ENCODE measurements around the gene OGDH.

The OGDH gene

DNA sequence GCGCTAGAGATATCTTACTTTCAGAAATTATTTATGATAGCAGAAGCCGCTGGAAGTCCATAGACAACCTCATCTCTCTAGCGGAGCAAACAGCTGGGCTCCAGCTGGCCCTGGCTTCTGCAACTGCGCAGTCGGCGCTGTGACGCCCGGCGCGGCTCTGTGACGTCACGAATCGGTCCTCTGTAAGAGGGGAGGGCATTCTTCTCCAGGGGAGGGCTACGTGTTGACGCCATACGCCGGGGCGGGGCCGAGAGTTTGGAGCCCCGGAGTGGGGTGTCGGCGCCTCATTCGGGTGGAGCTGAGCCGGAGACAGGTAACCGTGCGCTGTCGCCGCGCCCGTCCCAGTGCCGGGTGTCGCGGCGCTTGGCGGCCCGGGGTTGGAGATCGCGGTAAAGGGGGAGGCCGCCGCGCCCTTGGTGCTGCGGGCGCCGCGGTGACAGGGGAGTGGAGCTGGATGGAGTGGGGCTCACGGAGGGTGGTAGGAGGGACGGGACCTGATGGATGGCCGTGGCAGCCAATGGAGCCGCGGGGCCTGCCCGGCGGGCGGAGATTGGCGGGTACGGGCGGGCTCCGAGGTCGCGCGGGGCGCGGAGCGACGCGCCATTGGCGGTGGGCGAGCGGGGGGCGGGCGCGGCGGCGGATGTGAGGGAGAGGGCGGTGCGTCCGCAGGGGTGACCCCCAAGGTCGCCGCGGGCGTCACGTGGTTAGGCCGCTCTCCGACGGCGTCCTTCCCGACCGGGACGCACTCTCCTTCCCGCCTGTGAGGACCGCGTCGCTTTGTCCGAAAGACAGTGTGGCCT is at the start of gene OGDH:
TSS of gene OGDH (plus strand) at position 287 of the 800 bp plus-strand sequence. CDS start 17,717 bp downstream, outside the sequence.
- peak; percentile 99 for ATAC-seq

DNA sequence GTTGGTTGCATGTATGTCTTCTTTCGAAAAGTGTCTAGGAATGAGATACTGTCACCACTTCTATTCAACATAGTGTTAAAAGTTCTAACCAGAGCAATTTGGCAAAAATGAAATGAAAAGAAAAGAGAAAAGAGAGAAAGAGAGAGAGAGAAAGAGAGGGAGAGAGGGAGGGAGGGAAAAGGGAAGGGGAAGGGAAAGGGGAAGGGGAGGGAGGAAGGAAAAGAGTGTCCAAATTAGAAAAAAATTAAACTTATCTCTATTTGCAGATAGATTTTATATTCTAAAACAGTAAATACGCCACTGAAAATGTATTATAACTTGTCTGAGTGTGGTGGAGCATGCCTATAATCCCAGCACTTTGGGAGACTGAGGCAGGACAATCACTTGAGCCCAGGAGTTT is 48.9 kb upstream of the OGDH start:
- TF ChIP-seq, protein P1, sequence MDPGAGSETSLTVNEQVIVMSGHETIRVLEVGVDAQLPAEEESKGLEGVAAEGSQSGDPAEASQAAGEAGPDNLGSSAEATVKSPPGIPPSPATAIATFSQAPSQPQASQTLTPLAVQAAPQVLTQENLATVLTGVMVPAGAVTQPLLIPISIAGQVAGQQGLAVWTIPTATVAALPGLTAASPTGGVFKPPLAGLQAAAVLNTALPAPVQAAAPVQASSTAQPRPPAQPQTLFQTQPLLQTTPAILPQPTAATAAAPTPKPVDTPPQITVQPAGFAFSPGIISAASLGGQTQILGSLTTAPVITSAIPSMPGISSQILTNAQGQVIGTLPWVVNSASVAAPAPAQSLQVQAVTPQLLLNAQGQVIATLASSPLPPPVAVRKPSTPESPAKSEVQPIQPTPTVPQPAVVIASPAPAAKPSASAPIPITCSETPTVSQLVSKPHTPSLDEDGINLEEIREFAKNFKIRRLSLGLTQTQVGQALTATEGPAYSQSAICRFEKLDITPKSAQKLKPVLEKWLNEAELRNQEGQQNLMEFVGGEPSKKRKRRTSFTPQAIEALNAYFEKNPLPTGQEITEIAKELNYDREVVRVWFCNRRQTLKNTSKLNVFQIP (CRISPR knock-in tag; IDR thresholded peaks at IDR 0.05; ENCODE audit: borderline replicate concordance, low read depth), result no peak
- TF ChIP-seq CSDC2 (CRISPR knock-in tag; IDR thresholded peaks at IDR 0.05) (no peak), PPARA (CRISPR knock-in tag; IDR thresholded peaks at IDR 0.05; ENCODE audit: borderline replicate concordance) (no peak), ZNF565 (CRISPR knock-in tag; conservative IDR thresholded peaks at IDR 0.05; ENCODE audit: low read depth) (no peak), ZC3H10 (CRISPR knock-in tag; IDR thresholded peaks at IDR 0.05) (no peak), ESRRG (CRISPR knock-in tag; IDR thresholded peaks at IDR 0.05) (no peak), ZNF8 (CRISPR knock-in tag; IDR thresholded peaks at IDR 0.05) (no peak), SNAI2 (CRISPR knock-in tag; IDR thresholded peaks at IDR 0.05) (no peak), ISL1 (CRISPR knock-in tag; IDR thresholded peaks at IDR 0.05) (no peak), OSR1 (CRISPR knock-in tag; IDR thresholded peaks at IDR 0.05) (no peak), ARNTL (CRISPR knock-in tag; IDR thresholded peaks at IDR 0.05; ENCODE audit: borderline replicate concordance, low read depth) (no peak), TOX (CRISPR knock-in tag; IDR thresholded peaks at IDR 0.05; ENCODE audit: borderline replicate concordance) (no peak), ZFP3 (CRISPR knock-in tag; IDR thresholded peaks at IDR 0.05) (no peak), GLIS3 (CRISPR knock-in tag; IDR thresholded peaks at IDR 0.05) (no peak), BACH2 (CRISPR knock-in tag; IDR thresholded peaks at IDR 0.05; ENCODE audit: borderline replicate concordance) (no peak)
- TF ChIP-seq, protein P2, sequence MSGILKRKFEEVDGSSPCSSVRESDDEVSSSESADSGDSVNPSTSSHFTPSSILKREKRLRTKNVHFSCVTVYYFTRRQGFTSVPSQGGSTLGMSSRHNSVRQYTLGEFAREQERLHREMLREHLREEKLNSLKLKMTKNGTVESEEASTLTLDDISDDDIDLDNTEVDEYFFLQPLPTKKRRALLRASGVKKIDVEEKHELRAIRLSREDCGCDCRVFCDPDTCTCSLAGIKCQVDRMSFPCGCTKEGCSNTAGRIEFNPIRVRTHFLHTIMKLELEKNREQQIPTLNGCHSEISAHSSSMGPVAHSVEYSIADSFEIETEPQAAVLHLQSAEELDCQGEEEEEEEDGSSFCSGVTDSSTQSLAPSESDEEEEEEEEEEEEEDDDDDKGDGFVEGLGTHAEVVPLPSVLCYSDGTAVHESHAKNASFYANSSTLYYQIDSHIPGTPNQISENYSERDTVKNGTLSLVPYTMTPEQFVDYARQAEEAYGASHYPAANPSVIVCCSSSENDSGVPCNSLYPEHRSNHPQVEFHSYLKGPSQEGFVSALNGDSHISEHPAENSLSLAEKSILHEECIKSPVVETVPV (CRISPR knock-in tag; IDR thresholded peaks at IDR 0.05), result no peak
- TF ChIP-seq, protein P3, sequence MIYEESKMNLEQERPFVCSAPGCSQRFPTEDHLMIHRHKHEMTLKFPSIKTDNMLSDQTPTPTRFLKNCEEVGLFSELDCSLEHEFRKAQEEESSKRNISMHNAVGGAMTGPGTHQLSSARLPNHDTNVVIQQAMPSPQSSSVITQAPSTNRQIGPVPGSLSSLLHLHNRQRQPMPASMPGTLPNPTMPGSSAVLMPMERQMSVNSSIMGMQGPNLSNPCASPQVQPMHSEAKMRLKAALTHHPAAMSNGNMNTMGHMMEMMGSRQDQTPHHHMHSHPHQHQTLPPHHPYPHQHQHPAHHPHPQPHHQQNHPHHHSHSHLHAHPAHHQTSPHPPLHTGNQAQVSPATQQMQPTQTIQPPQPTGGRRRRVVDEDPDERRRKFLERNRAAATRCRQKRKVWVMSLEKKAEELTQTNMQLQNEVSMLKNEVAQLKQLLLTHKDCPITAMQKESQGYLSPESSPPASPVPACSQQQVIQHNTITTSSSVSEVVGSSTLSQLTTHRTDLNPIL (CRISPR knock-in tag; IDR thresholded peaks at IDR 0.05; ENCODE audit: low read depth), result no peak
- TF ChIP-seq, protein P4, sequence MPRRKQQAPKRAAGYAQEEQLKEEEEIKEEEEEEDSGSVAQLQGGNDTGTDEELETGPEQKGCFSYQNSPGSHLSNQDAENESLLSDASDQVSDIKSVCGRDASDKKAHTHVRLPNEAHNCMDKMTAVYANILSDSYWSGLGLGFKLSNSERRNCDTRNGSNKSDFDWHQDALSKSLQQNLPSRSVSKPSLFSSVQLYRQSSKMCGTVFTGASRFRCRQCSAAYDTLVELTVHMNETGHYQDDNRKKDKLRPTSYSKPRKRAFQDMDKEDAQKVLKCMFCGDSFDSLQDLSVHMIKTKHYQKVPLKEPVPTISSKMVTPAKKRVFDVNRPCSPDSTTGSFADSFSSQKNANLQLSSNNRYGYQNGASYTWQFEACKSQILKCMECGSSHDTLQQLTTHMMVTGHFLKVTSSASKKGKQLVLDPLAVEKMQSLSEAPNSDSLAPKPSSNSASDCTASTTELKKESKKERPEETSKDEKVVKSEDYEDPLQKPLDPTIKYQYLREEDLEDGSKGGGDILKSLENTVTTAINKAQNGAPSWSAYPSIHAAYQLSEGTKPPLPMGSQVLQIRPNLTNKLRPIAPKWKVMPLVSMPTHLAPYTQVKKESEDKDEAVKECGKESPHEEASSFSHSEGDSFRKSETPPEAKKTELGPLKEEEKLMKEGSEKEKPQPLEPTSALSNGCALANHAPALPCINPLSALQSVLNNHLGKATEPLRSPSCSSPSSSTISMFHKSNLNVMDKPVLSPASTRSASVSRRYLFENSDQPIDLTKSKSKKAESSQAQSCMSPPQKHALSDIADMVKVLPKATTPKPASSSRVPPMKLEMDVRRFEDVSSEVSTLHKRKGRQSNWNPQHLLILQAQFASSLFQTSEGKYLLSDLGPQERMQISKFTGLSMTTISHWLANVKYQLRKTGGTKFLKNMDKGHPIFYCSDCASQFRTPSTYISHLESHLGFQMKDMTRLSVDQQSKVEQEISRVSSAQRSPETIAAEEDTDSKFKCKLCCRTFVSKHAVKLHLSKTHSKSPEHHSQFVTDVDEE (CRISPR knock-in tag; IDR thresholded peaks at IDR 0.05), result no peak
- TF ChIP-seq, protein P5, sequence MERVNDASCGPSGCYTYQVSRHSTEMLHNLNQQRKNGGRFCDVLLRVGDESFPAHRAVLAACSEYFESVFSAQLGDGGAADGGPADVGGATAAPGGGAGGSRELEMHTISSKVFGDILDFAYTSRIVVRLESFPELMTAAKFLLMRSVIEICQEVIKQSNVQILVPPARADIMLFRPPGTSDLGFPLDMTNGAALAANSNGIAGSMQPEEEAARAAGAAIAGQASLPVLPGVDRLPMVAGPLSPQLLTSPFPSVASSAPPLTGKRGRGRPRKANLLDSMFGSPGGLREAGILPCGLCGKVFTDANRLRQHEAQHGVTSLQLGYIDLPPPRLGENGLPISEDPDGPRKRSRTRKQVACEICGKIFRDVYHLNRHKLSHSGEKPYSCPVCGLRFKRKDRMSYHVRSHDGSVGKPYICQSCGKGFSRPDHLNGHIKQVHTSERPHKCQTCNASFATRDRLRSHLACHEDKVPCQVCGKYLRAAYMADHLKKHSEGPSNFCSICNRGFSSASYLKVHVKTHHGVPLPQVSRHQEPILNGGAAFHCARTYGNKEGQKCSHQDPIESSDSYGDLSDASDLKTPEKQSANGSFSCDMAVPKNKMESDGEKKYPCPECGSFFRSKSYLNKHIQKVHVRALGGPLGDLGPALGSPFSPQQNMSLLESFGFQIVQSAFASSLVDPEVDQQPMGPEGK (CRISPR knock-in tag; IDR thresholded peaks at IDR 0.05; ENCODE audit: borderline replicate concordance), result no peak

More for the DNA sequence above, at the start of gene OGDH:
- TF ChIP-seq, protein P4 (CRISPR knock-in tag; IDR thresholded peaks at IDR 0.05), result 0 out of 2 replicates have a peak, but pooled peaks have one; percentile 74
- TF ChIP-seq, protein P5 (CRISPR knock-in tag; IDR thresholded peaks at IDR 0.05; ENCODE audit: borderline replicate concordance), result peak; percentile 100
- TF ChIP-seq PPARA (CRISPR knock-in tag; IDR thresholded peaks at IDR 0.05; ENCODE audit: borderline replicate concordance), result no peak
- peak; percentile 96 for TF ChIP-seq TCF4 (CRISPR knock-in tag; IDR thresholded peaks at IDR 0.05; ENCODE audit: borderline replicate concordance)

More for the DNA sequence above, 48.9 kb upstream of the OGDH start:
- no peak for ATAC-seq
